K562 (cell line): ENCODE data around the gene EVL. TPM values are rescaled to one million over a fixed set of nuclear protein-coding genes. Genes with fewer than 3 reads are reported as not detected.

Experiments used
- ATAC-seq: fragments of 200-7000 bp; cut with Tn5 transposase; 3 replicates; pipeline ENCODE4 v1.9.1; 2020; ENCODE audit warnings: moderate library complexity
- BruUV-seq: library from RNA; stranded (reverse); fragments of 400-500 nt; replicated peaks from 2 replicates; lab custom pipeline; 2021; lab: Mats Ljungman, UMichigan
- CTCF ChIA-PET: fragments of 300-600 bp; formaldehyde crosslinking; extraction: SDS; loops from one replicate; lab custom pipeline; 2021; ENCODE audit warnings: low intra/inter-chr PET ratio; lab: Yijun Ruan, JAX
- POLR2A ChIA-PET: fragments of 300-600, 350-650 bp; sonication (Branson Sonifier 250); formaldehyde crosslinking; extraction: SDS; loops from one replicate; lab custom pipeline; 2021; ENCODE audit warnings: antibody characterized with exemption, inconsistent platforms; lab: Yijun Ruan, JAX
- DNase-seq, 4 experiments: peaks; one replicate each; pipeline versions ENCODE4 v3.0.0 to v3.0.0-alpha.2; 2011 to 2018; ENCODE audit warnings: low spot score in 3 of 4, mixed read lengths in 3 of 4; ENCODE audit errors: extremely low read depth in 1 of 4
- FAIRE-seq: peaks from 2 replicates; lab custom pipeline; 2011; peaks lifted over from hg19 to GRCh38; lab: Jason Lieb, UNC
- H2AFZ ChIP-seq: 2 replicates; pipeline ENCODE4 v1.6.0; 2011; ENCODE audit warnings: low read depth, low read length, control low read depth, inconsistent platforms
- H3K27ac ChIP-seq: fragments of 200-600 bp; 3 replicates; pipeline ENCODE4 v1.8.0; 2011; ENCODE audit warnings: low read depth, mild to moderate bottlenecking, control low read depth, inconsistent platforms, low read length, moderate library complexity, mixed read lengths; ENCODE audit errors: extremely low read depth
- H3K27me3 ChIP-seq, 2 experiments: fragments of 300-600 bp in 1 of 2; 2 replicates in 1 of 2; 3 replicates in 1 of 2; pipeline versions ENCODE4 v1.6.0 to v1.8.0; 2011; ENCODE audit warnings: inconsistent platforms in 2 of 2, low read length in 2 of 2, mild to moderate bottlenecking in 1 of 2, mixed read lengths in 1 of 2, moderate library complexity in 1 of 2; ENCODE audit not compliant: control insufficient read depth in 2 of 2, insufficient read depth in 2 of 2
- H3K36me3 ChIP-seq: fragments of 300-600 bp; 3 replicates; pipeline ENCODE4 v1.8.0; 2011; ENCODE audit warnings: mild to moderate bottlenecking, low read length, inconsistent platforms; ENCODE audit not compliant: control insufficient read depth, insufficient read depth
- H3K4me1 ChIP-seq, 2 experiments: fragments of 200-600 bp in 1 of 2; replicated peaks in 1 of 2; 2 replicates in 1 of 2; 3 replicates in 1 of 2; pipeline versions ENCODE4 v1.5.1 to v1.8.0; 2011; ENCODE audit warnings: inconsistent platforms in 2 of 2, low read length in 2 of 2, mild to moderate bottlenecking in 1 of 2, mixed read lengths in 1 of 2, moderate library complexity in 1 of 2; ENCODE audit not compliant: control insufficient read depth in 2 of 2, insufficient read depth in 2 of 2
- H3K4me2 ChIP-seq: 2 replicates; pipeline ENCODE4 v1.6.1; 2011; ENCODE audit warnings: low read length, control low read depth, inconsistent platforms, mixed read lengths; ENCODE audit not compliant: insufficient read depth
- H3K4me3 ChIP-seq: fragments of 200-600 bp; sonication (generic), shearing (Covaris generic); 2 replicates; pipeline ENCODE4 v1.5.1; 2016; ENCODE audit warnings: control low read depth, inconsistent platforms
- H3K79me2 ChIP-seq: fragments of 200-600 bp; 3 replicates; pipeline ENCODE4 v1.8.0; 2011; ENCODE audit warnings: low read length, inconsistent platforms; ENCODE audit not compliant: control insufficient read depth, insufficient read depth
- H3K9ac ChIP-seq, 2 experiments: 2 replicates each; pipeline versions ENCODE4 v1.6.0 to v1.6.1; 2011; ENCODE audit warnings: low read depth in 2 of 2, low read length in 2 of 2, control low read depth in 1 of 2, inconsistent platforms in 1 of 2, mild to moderate bottlenecking in 1 of 2, mixed read lengths in 1 of 2; ENCODE audit not compliant: insufficient read depth in 1 of 2
- H3K9me1 ChIP-seq: one replicate; pipeline ENCODE4 v1.6.0; 2011; ENCODE audit warnings: inconsistent platforms, mild to moderate bottlenecking, low read length, moderate library complexity; ENCODE audit not compliant: control insufficient read depth, insufficient read depth
- H3K9me3 ChIP-seq: replicated peaks from 2 replicates; pipeline ENCODE4 v1.5.1; 2011; ENCODE audit warnings: low read depth, low read length, inconsistent platforms; ENCODE audit not compliant: control insufficient read depth, insufficient read depth
- H4K20me1 ChIP-seq: replicated peaks from 2 replicates; pipeline ENCODE4 v1.6.1; 2011; ENCODE audit warnings: low read length, inconsistent platforms, mixed read lengths; ENCODE audit not compliant: control insufficient read depth, insufficient read depth
- FOXJ2 ChIP-seq: fragments of 200-800 bp; sonication (Bioruptor generic); IDR thresholded peaks from 2 replicates; pipeline ENCODE4 v1.6.1; 2016; ENCODE audit warnings: missing genetic modification characterization, missing compliant biosample characterization
- NFRKB ChIP-seq: fragments of 450-650 bp; IDR thresholded peaks from 2 replicates; pipeline ENCODE4 v1.6.1; 2016; ENCODE audit warnings: low read depth
- RBM39 ChIP-seq: fragments of 200-400 bp; formaldehyde crosslinking; optimal IDR thresholded peaks from 2 replicates; pipeline ENCODE3; 2018; ENCODE audit warnings: low read depth, low read length
- WGBS: fragments of 100-300 bp; shearing (Covaris generic); methylation state at CpG from one replicate; pipeline ENCODE4 v1.1.6; 2016; ENCODE audit warnings: low coverage, mixed read lengths; ENCODE audit not compliant: insufficient coverage; ENCODE audit errors: missing lambda C conversion rate; 5-methylcytosine and 5-hydroxymethylcytosine counted together
- in situ Hi-C: fragments of 300-500 bp; cut with MboI; formaldehyde crosslinking; loops from 4 replicates; pipeline ENCODE4 v1.15.0; 2018; ENCODE audit warnings: inconsistent platforms, mixed read lengths
- intact Hi-C: fragments of 100-400 bp; cut with micrococcal nuclease; formaldehyde crosslinking; loops from 2 replicates; pipeline ENCODE4 v1.14.2; 2022
- polyA plus RNA-seq, 8 experiments: library from polyadenylated mRNA; depleted of rRNA in 4 of 8; stranded (reverse) in 5 of 8; unstranded in 3 of 8; fragments of >200 nt; fragmentation: Nextera tagmentation in 2 of 8; fragmentation: Illumina TruSeq in 1 of 8; extraction: Ambion mirVana in 2 of 8; extraction: Trizol in 1 of 8; gene quantifications; 2 replicates each; pipeline versions ENCODE4 v1.2.1 to v1.2.3, GENCODE V29; 2011 to 2014; ENCODE audit warnings: inconsistent platforms in 1 of 8, missing spikeins in 1 of 8
- total RNA-seq, 7 experiments: library from RNA; depleted of rRNA in 6 of 7; stranded (reverse); fragments of >200 nt in 6 of 7; fragmentation: Illumina TruSeq in 2 of 7; extraction: Trizol in 2 of 7; gene quantifications; 2 replicates each; pipeline versions ENCODE4 v1.2.1 to v1.2.3, GENCODE V29; 2011 to 2021; ENCODE audit warnings: low replicate concordance in 1 of 7
- TF ChIP-seq, protein P1 (sequence below): fragments of 450-650 bp; formaldehyde crosslinking; conservative IDR thresholded peaks from 2 replicates; pipeline ENCODE4 v1.4.0; 2022; ENCODE audit warnings: mild to moderate bottlenecking, missing genetic modification characterization

Gene EVL
- total and polyA plus RNA-seq, 9 of the 15 experiments (the other 6 are each of a cell fraction or from before 2014, with no cell fraction given): 2.9 to 43.4 (median 23.9) TPM

DNA sequence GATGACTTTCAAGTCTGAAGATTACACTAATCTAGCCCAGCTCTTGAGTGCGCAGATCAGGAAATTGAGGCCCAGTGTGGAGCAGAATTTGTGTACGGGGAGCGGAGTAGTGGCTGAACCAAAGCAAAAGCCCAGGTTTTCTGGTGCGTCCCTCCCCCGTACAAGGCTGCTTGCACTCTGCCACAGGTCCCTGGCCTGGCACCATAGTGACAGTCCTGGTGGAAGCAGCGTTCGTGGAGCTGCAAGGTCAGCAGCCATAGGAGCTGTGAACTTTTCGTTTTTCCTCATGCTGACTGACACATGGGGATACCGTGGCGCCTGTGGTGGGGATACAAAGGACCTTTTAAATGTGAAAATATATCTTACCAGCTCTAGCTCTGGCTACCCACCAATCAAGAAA lies 1.7 kb downstream of the EVL start:
- no peaks in the 10 kb centered on the region; the same call in 2 of the 3 replicates for H3K36me3 ChIP-seq
- H3K9me3 ChIP-seq: no peaks in the 10 kb centered on the region
- FAIRE-seq (no peak), DNase-seq (peak in 1 of 4 experiments; percentile 17), ATAC-seq (no peak)
- ChIA-PET POLR2A (interaction anchor here (0.5 to 1.6 kb wide), 7 partner anchors 9 to 1542 kb away, joined by 3 to 6 read pairs (median 3); no protein-coding TSS in a partner anchor), CTCF (no interaction called here)
- 48% methylated on average over 7 of the region's 10 CpGs for WGBS
- no peaks in the 10 kb centered on the region for H4K20me1 ChIP-seq
- no peaks in the 10 kb centered on the region for H3K27me3 ChIP-seq
- H3K27ac ChIP-seq: peak overlapping the region; percentile 89
- no peak overlapping the region for H2AFZ ChIP-seq
- H3K4me2 ChIP-seq: no peak overlapping the region
- intact Hi-C loops (loop anchor here (5.0 kb wide), 2 partner anchors 85 to 170 kb away; partner anchors contain the start of gene YY1), in situ Hi-C loops (no loop called here)
- peaks cover 25 to 74% of the 10 kb centered on the region in 2 experiments for H3K4me1 ChIP-seq
- no peak overlapping the region for H3K4me3 ChIP-seq
- no TSS peak for BruUV-seq
- H3K9ac ChIP-seq: peak overlapping the region; percentile 58 to 69; a peak in 2 of 4 replicates
- no peaks in the 10 kb centered on the region for H3K9me1 ChIP-seq
- TF ChIP-seq RBM39 (no peak), NFRKB (0 out of 2 replicates have a peak, but pooled peaks have one; percentile 2), FOXJ2 (tag) (no peak)
- TF ChIP-seq, protein P1, sequence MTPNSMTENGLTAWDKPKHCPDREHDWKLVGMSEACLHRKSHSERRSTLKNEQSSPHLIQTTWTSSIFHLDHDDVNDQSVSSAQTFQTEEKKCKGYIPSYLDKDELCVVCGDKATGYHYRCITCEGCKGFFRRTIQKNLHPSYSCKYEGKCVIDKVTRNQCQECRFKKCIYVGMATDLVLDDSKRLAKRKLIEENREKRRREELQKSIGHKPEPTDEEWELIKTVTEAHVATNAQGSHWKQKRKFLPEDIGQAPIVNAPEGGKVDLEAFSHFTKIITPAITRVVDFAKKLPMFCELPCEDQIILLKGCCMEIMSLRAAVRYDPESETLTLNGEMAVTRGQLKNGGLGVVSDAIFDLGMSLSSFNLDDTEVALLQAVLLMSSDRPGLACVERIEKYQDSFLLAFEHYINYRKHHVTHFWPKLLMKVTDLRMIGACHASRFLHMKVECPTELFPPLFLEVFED (CRISPR knock-in tag): no peak
- H3K79me2 ChIP-seq: peaks cover 50% of the 10 kb centered on the region
